HG03521 (cell line): ENCODE results near the gene VPS16.

Source experiments
- ATAC-seq: cut with Tn5 transposase; IDR thresholded peaks from one replicate; pipeline ENCODE4 v1.9.1; 2021; ENCODE audit warnings: mild to moderate bottlenecking, moderate library complexity; ENCODE audit not compliant: unreplicated experiment

Gene VPS16

GRCh38 chr20:2834401-2835110, 6.0 kb upstream of the VPS16 start:
- no peak for ATAC-seq

DNA sequence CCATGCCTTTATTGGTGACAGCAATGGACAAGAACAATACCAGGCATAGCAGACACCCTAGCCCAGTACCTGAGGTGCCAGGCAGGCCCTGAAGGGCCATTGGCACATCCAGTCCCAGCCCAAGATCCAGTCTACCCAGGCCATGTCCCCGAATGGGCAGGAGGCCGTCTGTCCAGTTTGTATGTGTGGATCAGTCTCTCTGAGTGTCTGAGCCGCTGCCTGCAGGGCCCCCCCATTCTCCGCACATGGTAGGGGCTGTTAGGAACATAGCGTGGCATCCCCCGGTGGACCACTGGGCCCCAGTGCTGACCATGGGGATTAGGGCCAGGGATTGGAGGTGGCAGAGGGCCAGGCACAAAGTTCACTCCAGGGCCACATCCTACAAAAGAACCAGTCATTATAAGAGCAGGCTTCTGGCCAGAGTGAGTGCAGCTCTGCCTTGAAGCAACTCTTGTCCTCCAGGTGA, 5.2 kb upstream of the VPS16 start:
- no peak for ATAC-seq

DNA sequence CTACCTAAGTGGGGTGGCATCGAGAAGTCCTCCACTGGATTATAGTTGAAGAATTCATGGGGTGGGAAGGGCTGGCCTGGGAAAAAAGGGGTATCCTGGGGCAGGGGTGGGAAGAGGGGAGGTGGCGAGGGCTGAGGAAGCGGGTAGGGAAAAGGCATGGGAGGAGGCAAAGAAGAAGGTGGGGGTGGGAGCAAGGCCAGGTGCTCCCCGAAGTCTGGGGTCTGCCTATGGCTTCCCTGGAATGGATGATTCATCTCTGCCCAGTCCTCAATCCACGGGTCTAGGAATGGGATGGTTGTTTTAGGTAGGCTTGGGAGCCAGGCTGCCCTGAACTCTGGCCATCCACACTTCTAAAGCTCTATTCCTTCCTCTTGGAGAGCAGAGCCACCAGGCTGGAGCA, 4.5 kb upstream of the VPS16 start:
- ATAC-seq: no peak

GRCh38 chr20:2837221-2837960, 3.2 kb upstream of the VPS16 start:
- ATAC-seq: no peak

DNA sequence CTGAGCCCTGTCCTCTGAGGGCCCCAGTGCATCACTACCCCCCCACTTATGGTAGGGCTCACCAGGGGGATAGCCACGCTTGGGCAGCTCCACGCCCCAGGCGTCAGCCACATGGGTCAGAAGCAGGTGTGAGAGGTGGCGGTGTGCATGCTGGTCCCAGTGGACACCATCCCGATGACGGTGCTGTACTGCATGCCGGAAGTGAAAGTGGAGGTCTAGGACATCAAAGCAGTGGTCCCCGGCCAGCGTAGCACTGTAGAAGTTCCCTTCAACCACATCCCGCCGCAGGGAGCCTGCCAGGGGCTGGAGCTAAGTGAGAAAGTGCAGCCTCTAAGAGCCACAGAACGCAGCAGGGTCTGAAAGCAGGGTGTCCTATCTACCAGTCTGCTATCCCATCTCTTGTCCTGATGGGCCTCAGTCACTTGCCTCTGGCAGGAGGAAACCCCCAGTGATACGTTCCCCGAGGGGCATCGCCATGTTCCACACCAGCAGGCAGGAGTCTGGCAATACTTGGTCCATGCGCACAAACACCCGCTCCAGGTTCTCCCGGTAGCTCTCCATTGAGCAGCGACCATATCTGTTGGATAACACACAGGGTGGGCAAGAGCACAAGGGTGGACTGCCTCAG, 2.3 kb upstream of the VPS16 start:
- ATAC-seq: no peak

DNA sequence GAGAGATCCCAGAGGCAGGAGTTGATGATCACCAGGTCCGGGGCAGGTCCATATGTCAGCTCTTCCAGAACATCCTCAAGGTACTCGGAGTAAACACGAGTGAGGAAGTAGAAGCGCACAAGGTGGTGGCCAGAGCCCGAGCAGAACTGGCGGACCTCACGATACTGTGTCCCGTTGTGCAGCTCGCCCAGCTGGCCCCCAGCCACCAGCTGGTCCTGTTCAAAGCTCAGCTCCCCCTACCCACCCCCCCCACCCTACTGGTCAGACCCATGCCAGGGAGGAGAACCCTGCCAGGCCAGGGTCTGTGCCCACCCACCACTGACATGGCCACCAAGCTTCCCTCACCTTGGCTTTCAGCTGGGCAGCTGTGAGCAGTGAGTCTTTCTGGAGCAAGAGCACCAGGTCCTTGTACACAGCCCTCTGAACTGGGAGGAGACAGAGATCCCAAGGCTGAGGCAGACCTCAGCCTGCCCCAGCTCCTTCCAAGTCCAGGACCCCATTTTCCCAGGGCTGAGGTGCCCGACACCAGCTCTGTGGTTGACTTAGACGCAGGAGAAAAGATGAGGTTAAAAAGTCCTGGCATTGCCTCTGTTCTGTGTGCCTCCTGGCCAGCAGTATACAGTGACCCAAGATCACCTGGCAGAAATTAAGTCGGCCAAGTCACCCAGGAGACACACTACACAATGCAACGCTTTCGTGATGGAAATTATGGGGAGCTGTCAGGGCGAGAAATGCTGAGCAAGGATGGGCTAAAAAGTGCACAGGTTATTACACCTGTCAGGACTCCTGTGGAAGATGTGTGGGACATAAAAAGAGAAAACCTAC, 1.5 kb upstream of the VPS16 start:
- no peak for ATAC-seq

DNA sequence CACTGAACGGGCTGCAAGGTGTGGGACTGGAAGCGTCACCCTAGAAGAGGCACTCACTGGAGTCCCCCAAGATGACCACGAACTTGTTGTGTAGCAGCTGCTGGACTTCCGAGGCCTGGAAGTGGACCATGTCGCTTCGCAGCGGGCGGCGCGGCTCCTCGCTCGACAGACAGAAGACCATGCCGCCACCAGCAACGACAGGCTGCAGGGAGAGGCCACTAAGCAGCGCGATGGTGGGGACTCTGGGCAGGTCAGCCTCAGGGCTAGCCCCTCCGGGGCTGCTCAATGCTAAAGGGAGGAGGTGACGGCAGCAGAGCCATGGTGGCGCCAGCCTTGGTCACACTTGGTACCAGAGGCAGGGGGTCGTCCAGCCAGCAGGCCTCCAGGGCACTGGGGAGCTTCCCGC, 810 bp upstream of the VPS16 start:
- ATAC-seq: no peak

- ATAC-seq: peak; percentile 21
Observed at GRCh38 chr20:2840967-2841531, 504 bp downstream of the VPS16 start.

GRCh38 chr20:2845607-2846006, 5.1 kb downstream of the VPS16 start:
- no peak for ATAC-seq

GRCh38 chr20:2846698-2847097, 6.2 kb downstream of the VPS16 start:
- ATAC-seq: no peak

DNA sequence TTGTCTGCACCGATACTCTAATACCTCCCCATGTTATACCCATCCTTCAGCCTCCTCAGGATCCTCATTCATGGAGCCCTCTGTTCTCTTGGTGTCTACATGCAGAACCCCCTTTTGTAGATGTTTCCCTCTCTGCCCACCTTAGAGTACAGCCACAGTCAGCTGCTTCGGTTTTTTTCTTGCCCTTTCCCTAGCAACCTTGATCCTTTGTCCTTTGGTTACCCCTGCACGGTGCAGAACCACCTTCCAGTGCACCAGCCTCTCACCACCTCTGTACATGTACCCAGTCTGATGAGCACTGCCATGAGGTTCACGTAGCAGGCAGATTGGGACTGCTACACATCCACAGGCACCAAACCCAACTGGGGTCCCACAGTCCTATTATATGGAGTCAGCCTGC, 7.3 kb downstream of the VPS16 start:
- no peak for ATAC-seq

- no peak for ATAC-seq
Observed at GRCh38 chr20:2849529-2849928, 9.0 kb downstream of the VPS16 start.

DNA sequence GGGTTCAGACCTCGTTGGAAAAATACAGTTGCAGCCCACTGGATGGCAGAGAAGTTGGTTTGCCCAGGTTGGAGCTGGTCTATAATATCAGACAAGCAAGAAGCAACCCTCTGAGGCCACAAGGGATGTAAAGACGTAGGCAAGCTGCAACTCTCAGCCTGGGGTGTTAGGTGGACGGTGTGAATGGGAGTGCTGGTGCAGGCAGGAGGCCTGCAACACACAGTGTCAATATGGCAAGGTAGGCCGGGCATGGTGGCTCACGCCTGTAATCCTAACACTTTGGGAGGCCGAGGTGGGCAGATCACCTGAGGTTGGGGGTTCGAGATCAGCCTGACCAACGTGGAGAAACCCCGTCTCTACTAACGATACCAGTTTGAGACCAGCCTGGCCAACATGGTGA, 10.5 kb downstream of the VPS16 start:
- no peak for ATAC-seq

GRCh38 chr20:2858591-2858990, 18.0 kb downstream of the VPS16 start:
- ATAC-seq: no peak

GRCh38 chr20:2859330-2860121, 19.0 kb downstream of the VPS16 start:
- ATAC-seq: no peak

DNA sequence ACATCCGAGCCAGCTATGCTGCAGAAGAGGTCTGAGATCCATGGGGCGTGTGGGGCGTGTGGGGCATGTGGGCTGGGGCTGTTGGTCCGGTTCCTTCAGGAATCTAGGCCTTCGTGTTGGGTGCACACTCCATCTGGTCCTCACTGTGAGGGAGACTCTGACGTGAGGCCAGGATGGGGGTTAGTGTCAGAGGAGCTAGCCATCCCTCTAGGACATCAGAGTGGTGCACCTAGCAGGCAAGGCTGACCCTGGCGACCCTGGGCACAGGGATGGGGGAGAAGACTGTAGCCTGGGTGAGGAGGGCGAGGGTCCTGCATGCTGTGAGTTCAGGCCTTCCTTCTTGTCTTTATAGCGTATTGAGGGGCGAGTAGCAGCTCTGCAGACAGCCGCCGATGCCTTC, 24.1 kb downstream of the VPS16 start:
- no peak for ATAC-seq

DNA sequence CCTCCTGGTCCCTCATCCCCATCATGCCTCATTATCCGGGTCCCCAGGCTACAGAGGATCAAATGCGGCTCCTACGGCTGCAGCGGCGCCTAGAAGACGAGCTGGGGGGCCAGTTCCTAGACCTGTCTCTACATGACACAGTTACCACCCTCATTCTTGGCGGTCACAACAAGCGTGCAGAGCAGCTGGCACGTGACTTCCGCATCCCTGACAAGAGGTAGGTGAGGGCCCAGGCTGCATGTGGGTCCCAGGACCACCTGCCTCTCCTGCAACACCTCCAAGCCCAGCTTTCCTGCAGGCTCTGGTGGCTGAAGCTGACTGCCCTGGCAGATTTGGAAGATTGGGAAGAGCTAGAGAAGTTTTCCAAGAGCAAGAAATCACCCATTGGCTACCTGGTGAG, 24.6 kb downstream of the VPS16 start:
- no peak for ATAC-seq

DNA sequence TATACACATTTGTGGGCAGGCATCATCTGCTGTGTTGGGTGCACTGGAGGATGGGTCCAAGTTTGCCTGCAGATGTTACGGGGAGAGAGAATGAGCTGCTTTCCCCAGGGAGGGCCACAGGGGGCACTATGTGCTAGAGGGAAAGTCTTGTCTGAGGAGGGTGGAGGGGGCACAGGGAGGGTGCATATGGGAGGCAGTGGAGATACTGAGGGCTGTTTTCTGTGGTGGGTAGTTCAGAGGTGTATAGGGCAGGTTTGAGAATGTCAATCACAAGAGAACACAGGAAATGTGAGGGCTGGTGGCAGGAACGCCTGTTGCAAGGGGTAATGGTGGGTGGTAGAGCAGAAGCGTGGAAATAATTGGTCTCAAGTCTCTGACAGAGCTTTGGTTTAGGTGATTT, 25.1 kb downstream of the VPS16 start:
- ATAC-seq: no peak

GRCh38 chr20:2866236-2866635, 25.7 kb downstream of the VPS16 start:
- no peak for ATAC-seq
